Measurements from ENCODE around the gene EPPIN.

GRCh38 chr20:45539382-45539781, 7.8 kb downstream of the EPPIN start, which contains the start of gene WFDC6:
- TF ChIP-seq TAF1 (IDR thresholded peaks at IDR 0.05; ENCODE audit: borderline replicate concordance, insufficient read depth, low read length), result no peak
- no peak for TF ChIP-seq POLR2AphosphoS5 (IDR thresholded peaks at IDR 0.05; ENCODE audit: low read depth, low read length)
- TF ChIP-seq REST (IDR thresholded peaks at IDR 0.05; ENCODE audit: insufficient read depth in 1 of 2, low read depth in 2 of 2, low read length in 2 of 2), result no peak
- no peak for TF ChIP-seq SIN3A (IDR thresholded peaks at IDR 0.05; ENCODE audit: borderline replicate concordance, insufficient read depth, low read length)
- no peak for TF ChIP-seq FOXP2 (optimal IDR thresholded peaks at IDR 0.05; ENCODE audit: borderline replicate concordance, extremely low read depth, extremely low read length, insufficient read depth)
